Femur (tissue), 1 donor: ENCODE results near the gene WNT9B.
"Not testable (repeated sequence)": the region's sequence is repeated elsewhere in the genome, so short reads cannot be mapped to it uniquely, and the experiment has no call there.

Experiments used
- DNase-seq: peaks from one replicate; pipeline ENCODE4 v3.0.0-alpha.2; 2017

Gene WNT9B

GRCh38 chr17:46916623-46917022 is 65.2 kb downstream of the WNT9B start:
- no peak for DNase-seq

GRCh38 chr17:46917041-46917440 is 65.7 kb downstream of the WNT9B start:
- no peak for DNase-seq

- no peak for DNase-seq
These were observed 66.1 kb downstream of the WNT9B start for GRCh38 chr17:46917516-46917915.

- not testable (repeated sequence) for DNase-seq
These were observed 70.6 kb downstream of the WNT9B start for GRCh38 chr17:46921962-46922361.

GRCh38 chr17:46922487-46922803 is 71.1 kb downstream of the WNT9B start:
- DNase-seq: no peak

- DNase-seq: peak; percentile 95
These were observed 71.6 kb downstream of the WNT9B start, which contains the start of gene GOSR2 for GRCh38 chr17:46922804-46923635. TSS of gene GOSR2 (plus strand) at chr17:46923160. CDS start at chr17:46923193, 33 bp downstream.

- no peak for DNase-seq
These were observed 73.9 kb downstream of the WNT9B start for GRCh38 chr17:46925185-46925868.

- no peak for DNase-seq
These were observed 77.3 kb downstream of the WNT9B start for GRCh38 chr17:46928467-46929261.

GRCh38 chr17:46929413-46929812 is 78.0 kb downstream of the WNT9B start:
- no peak for DNase-seq

- DNase-seq: no peak
These were observed 78.7 kb downstream of the WNT9B start for GRCh38 chr17:46930051-46930450.

- no peak for DNase-seq
These were observed 80.2 kb downstream of the WNT9B start for GRCh38 chr17:46931596-46931995.

GRCh38 chr17:46935658-46936266 is 84.4 kb downstream of the WNT9B start:
- DNase-seq: no peak
